Rectal smooth muscle tissue (tissue), 1 donor: ENCODE data around the gene AKT1S1.

Source experiments
- H3K27ac ChIP-seq: one replicate; pipeline ENCODE4 v1.7.0; 2013; ENCODE audit warnings: low read depth, low read length, inconsistent platforms
- H3K27me3 ChIP-seq: one replicate; pipeline ENCODE4 v1.7.0; 2013; ENCODE audit warnings: low read length; ENCODE audit not compliant: control insufficient read depth, insufficient read depth
- H3K36me3 ChIP-seq: one replicate; pipeline ENCODE4 v1.7.0; 2013; ENCODE audit warnings: low read length; ENCODE audit not compliant: control insufficient read depth, insufficient read depth
- H3K4me1 ChIP-seq: one replicate; pipeline ENCODE4 v1.7.0; 2013; ENCODE audit warnings: low read length; ENCODE audit not compliant: control insufficient read depth, insufficient read depth
- H3K4me3 ChIP-seq: one replicate; pipeline ENCODE4 v1.7.0; 2013; ENCODE audit warnings: low read length
- H3K9ac ChIP-seq: one replicate; pipeline ENCODE4 v1.7.0; 2013; ENCODE audit warnings: low read length

Gene AKT1S1

DNA sequence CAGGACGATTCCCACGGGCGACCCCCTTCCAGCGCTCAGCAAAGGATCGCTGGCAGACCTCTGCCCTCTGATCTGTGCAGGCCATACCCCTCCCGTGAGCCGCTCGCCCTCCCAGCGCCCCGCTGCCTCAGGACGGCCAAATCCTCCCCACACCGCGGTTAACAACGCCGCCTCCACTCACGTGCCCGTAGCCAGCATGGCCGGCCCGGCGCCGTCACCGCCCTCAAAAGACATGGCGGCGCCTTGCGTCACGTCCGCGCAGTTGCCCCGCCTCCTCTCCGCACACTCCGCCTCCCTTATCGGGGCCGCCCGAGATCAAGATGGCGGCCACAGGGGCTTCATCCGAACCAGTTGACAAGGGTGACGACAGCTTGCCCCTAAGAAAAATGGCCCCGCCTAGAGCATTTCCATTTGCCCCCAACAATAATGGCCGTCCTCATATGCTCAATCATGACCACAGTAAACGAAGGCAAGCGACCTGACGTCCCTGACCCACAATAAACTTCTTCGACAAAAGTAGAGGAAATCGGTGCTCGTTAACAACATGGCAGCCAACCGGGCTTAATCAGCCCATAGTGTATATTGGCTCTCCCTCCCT is 634 bp downstream of the AKT1S1 start:
- Histone ChIP-seq H3K36me3 (peaks cover 21% of the 10 kb centered on the region), H3K27me3 (no peaks in the 10 kb centered on the region), H3K9ac (peak overlapping the region; percentile 92), H3K4me3 (peak overlapping the region; percentile 95), H3K27ac (peak overlapping the region; percentile 99), H3K4me1 (peaks cover 10% of the 10 kb centered on the region)

DNA sequence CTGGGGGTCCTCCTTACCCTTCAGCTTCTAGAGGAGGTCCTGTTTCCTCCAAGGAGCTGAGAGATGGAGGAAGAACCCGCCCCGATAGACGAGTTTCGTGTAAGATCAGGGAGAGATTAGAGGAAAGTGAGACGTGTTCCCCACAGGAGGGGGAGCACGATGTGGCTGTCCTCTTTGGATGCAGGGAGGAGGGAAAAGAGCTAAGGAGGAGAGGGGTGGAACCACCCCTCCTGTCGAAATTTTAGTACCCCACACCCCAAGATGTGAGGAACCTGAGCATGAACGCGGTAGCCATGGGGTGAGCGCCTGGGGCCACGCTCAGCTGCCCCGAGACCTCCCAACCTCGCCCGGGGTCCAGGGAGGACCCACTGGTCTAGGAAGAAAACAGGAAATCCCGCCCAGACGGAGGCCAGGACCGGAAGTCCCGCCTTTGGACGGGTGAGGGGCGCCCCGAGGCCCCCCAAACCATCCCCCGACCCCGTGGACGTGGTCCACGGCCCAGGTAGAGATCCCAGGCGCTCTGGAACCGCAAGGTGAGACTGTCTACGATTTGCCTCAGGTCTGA is 1.2 kb downstream of the AKT1S1 start:
- Histone ChIP-seq H3K27me3 (no peaks in the 10 kb centered on the region), H3K9ac (peak overlapping the region; percentile 85), H3K36me3 (peaks cover 20% of the 10 kb centered on the region), H3K4me1 (peaks cover 10% of the 10 kb centered on the region), H3K27ac (peak overlapping the region; percentile 99), H3K4me3 (peak overlapping the region; percentile 95)

DNA sequence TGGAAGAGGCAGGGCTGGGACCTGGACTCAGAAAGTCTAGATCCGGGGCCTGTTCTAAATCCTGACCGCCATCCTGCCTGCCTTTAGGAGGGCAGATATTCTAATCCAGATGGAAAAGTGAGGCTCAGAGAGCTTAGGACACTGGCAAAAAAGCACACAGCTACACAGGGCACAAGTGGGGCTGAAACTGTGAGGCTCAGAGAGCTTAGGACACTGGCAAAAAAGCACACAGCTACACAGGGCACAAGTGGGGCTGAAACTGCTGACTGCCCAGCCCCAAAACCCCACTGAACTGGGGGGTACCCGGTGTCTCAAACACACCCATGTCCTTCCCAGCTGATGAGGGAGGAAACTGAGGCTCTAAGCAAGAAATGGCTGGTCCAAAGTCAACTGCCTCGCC is 2.0 kb downstream of the AKT1S1 start:
- Histone ChIP-seq H3K27me3 (no peaks in the 10 kb centered on the region), H3K4me1 (peaks cover 12% of the 10 kb centered on the region), H3K27ac (peak overlapping the region; percentile 99), H3K4me3 (peak overlapping the region; percentile 95), H3K36me3 (peaks cover 14% of the 10 kb centered on the region), H3K9ac (peak overlapping the region; percentile 85)

DNA sequence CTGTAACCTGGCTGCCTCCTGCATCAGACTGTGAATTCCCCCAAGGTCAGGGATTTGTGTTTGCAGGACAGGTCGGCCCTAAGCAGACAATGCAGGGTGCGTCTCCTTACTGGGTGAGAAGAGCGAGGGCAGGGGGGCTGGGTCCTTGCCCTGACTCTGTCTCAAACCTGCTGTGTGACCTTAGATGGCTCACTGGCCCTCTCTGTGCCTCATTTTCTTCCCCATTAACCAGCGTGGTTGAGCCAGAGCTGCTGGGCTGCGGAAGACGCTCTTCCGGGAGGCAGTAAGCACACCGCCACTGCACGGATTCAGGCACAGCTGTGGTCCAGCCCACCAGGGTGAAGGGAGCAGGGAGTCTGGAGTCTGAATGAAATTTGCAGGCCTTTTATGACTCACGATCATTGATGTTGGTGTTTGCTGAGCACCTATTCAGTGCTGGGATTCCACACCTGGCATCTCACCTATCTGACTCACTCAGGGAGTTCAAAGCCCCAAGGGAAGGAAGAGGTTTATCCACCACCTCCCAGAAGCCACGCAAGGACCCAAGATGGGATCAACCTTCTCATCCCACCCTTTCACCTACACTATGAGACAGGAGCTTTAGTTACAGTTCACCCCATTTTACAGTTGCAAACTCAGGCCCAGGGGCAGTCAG is 2.5 kb downstream of the AKT1S1 start:
- no peak overlapping the region for H3K4me3 ChIP-seq
- H3K27me3 ChIP-seq, result no peaks in the 10 kb centered on the region
- peaks cover 12% of the 10 kb centered on the region for H3K36me3 ChIP-seq
- no peak overlapping the region for H3K27ac ChIP-seq
- H3K4me1 ChIP-seq, result peaks cover 15% of the 10 kb centered on the region
- H3K9ac ChIP-seq, result no peak overlapping the region

DNA sequence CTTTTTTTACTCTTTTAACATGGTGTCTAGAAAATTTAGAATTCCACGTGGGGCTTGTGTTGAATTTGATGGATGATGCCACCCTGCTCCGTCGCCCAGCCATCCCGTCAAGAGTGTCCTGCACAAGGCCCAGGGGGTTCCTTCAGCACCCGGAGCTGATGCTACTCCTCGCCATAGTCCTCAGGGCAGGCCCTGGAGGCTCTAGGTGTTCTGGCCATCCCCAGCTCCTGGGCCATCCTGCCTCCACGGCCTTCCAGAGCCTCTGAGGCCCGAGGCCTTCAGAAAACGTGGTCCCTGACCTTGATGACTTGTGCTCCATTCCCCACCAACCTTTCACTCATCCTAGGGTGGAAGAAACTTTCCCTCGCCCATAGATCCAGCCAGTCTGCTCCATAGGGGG is 3.3 kb downstream of the AKT1S1 start:
- H3K36me3 ChIP-seq, result peaks cover 4% of the 10 kb centered on the region
- H3K27ac ChIP-seq, result no peak overlapping the region
- no peak overlapping the region for H3K9ac ChIP-seq
- H3K27me3 ChIP-seq, result no peaks in the 10 kb centered on the region
- no peak overlapping the region for H3K4me3 ChIP-seq
- H3K4me1 ChIP-seq, result peaks cover 17% of the 10 kb centered on the region

DNA sequence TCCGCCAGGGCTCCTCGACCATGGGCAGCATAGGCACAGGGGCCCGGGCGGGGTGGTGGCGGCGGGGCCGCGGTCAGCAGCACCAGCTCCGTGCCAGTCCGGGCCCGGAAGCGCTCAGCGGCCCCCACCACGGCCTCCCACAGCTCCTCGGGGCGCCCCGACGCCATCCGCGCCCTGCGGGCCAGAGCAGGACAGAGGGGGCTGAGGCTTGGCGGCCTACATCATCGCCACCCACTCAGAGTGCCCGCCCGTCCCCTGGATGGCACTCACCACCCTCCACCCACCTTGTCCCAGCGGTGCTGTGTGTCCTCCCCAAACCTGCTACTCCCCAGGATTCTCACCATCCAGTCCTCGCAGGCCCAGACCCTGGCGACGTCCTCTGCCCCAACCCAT is 4.0 kb downstream of the AKT1S1 start:
- H3K27me3 ChIP-seq, result no peaks in the 10 kb centered on the region
- no peak overlapping the region for H3K27ac ChIP-seq
- no peak overlapping the region for H3K9ac ChIP-seq
- H3K4me3 ChIP-seq, result no peak overlapping the region
- H3K4me1 ChIP-seq, result peaks cover 17% of the 10 kb centered on the region
- peaks cover 3% of the 10 kb centered on the region for H3K36me3 ChIP-seq

DNA sequence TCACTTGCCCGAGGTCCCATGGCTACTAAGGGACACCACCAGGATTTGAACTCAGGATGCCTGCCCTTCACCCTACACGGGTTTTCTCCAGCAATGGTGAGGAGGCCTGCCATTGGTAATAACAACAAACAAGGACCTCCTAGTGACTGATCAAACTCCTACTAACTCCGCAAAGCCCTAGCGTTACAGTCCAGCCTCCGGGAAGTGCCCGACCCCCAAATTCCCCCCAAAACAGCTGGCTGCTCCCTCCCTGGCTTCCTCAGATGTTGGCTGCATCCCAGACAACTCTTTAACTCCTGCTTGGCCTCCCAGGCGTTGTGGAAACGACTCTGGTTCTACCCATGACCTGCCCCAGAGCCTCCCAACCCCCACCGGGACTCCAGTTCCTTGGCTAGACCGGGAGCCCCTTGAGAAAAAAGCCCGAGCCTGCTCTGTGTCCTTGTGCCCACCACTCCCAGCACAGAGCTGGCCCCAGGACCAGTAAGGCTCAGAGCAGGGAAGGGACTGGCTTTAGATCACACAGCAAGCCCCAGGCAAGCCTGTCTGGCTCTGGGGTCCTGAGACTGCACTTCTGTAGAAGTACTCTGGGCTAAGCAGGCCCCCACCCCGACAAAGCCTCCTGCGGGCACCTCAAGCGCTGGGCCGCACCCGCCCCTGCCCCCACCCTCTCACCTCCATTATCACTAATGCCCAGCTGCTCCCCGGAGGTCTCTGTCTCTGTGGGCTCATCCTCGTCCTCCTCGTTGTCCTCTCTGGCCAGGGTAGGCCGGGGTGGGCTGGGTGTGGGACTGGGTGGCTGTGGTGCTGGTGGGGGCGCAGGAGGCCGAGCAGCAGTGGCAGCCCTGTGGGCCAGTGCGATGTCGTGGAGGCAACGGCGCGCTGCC is 4.7 kb downstream of the AKT1S1 start:
- Histone ChIP-seq H3K9ac (no peak overlapping the region), H3K27me3 (no peaks in the 10 kb centered on the region), H3K27ac (no peak overlapping the region), H3K4me1 (peaks cover 15% of the 10 kb centered on the region), H3K4me3 (no peak overlapping the region), H3K36me3 (peaks cover 3% of the 10 kb centered on the region)

DNA sequence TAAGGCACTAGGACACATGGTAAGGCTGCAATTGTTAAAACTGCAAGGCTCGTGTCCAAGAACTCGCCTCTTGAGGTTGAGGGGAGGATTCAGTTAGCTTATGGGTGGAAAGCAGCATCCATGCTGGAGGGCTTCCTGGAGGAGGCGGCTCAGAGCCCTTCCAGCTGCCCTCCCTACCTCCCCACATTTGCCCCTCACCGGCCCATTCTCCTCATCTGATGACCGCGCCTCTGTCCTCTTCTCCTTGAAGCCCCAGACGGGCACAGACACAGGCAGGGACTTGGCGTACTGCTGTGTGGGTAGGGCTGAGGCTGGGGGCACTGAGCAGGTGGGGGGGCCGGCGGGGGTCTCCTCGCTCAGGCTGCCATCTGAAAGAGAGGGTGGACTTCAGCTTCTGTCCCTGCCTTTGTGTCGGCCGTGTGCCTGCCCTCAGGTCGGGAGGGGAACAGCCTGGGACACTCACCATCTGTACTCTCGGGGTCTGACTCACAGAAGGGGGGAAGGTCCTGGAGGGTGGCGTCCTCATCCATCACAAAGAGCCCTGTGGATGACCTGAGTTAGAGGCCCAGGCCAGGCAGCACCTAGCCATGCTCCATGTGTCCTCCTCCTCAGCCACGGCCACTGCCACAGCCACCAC is 5.7 kb downstream of the AKT1S1 start:
- Histone ChIP-seq H3K9ac (no peak overlapping the region), H3K4me1 (peaks cover 15% of the 10 kb centered on the region), H3K27ac (no peak overlapping the region)

DNA sequence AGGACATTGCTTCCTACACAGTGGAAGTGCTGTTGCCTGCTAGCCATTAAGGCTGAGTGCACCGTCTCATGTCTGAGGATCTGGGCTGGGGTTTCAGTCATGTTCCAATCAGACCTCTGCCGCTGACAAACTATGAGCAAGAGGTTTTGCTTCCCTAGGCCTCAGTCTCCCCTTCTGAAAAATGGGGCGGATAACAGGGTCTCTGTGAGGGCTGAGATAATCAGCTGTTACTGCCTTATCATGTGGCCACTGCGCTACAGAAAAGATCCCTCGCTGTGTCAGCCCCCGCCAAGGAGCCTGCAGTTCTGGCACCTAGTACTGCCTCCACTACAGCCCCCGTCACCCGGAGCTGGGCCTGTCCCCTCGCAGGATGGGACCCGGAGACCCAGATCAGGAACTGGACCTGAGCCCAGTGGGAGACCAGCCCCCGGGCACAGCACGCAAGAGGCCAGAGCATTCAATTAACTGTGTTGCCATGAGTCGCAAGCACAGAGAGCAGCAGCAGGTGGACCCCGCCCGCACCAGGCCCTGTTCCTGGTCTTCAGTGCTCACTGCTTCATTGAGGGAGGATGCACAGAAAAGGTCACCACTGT is 6.8 kb downstream of the AKT1S1 start:
- H3K36me3 ChIP-seq, result peaks cover 3% of the 10 kb centered on the region
- H3K4me3 ChIP-seq, result peak overlapping the region; percentile 76
- peak overlapping the region; percentile 94 for H3K27ac ChIP-seq
- no peaks in the 10 kb centered on the region for H3K27me3 ChIP-seq
- H3K9ac ChIP-seq, result peak overlapping the region; percentile 46
- peaks cover 11% of the 10 kb centered on the region for H3K4me1 ChIP-seq

More for the DNA sequence above, 5.7 kb downstream of the AKT1S1 start:
- Histone ChIP-seq H3K4me3 (no peak overlapping the region), H3K27me3 (no peaks in the 10 kb centered on the region), H3K36me3 (peaks cover 3% of the 10 kb centered on the region)

DNA sequence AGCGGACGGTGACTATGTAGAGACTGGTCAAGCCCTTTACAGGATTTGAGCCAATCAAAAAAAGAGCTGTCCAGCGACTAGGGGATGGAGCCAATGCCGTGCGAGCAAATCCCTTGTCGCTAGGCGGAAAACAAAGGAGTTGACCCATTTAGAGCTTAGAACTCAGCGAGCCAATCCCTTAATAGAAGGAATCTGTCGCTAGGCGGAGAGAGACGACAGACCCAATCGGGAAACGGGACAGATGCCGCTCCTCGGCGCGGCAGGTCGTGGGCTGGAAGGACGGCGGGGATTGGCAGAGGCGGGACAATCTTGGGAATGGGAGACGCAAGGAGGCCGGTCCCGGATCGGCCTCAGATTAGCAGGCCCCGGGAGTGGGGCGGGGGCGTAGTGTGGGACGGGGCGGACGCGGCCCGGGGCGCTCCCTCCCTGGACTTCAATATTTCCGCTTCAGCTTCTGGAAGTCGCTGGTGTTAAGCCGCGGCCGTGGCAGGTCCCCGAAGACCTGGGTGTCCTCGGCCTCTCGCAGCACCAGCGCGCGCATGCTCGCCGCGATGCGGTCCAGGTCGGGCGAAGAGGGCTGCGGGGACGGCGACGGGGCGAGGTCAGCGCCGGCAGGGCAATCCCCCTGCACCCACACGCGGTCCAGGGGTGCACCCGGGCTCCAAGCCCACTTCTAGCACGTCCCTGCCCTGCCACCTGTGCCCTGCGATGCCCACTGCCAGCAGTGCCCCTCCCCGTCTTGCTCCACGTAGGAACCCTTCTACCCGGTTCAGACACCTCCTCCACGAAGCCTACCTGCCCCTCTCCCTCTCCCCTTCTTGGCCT is 7.5 kb downstream of the AKT1S1 start:
- Histone ChIP-seq H3K27ac (peak overlapping the region; percentile 94), H3K9ac (peak overlapping the region; percentile 46), H3K27me3 (no peaks in the 10 kb centered on the region), H3K36me3 (peaks cover 6% of the 10 kb centered on the region), H3K4me1 (peaks cover 9% of the 10 kb centered on the region), H3K4me3 (peak overlapping the region; percentile 76)

DNA sequence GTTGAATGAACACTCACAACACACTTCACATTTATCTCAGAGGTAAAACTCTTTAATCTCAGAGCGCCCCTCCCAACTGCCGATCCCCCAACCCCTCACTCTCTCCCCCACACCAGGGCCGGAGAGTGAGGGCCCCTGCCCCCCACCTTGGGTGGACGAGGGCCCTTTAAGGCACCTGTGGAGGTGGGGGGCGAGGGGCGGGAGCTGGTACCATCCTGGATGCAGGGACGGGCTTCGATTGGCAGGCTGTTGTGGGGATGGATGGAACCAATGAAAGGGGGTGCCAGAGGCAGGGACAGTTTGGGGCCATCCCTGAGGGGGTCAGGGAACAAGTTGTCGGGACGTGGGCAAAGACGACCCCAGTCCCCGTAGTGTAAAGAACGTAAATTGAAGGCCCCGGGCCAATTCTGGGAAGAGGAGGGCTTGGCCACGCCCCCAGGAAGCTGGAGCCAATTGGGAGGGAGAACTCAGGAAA is 8.1 kb downstream of the AKT1S1 start:
- H3K4me1 ChIP-seq, result peaks cover 9% of the 10 kb centered on the region
- H3K9ac ChIP-seq, result no peak overlapping the region
- peak overlapping the region; percentile 40 for H3K4me3 ChIP-seq

More for the DNA sequence above, 8.1 kb downstream of the AKT1S1 start:
- peaks cover 11% of the 10 kb centered on the region for H3K36me3 ChIP-seq
- peak overlapping the region; percentile 80 for H3K27ac ChIP-seq
- no peaks in the 10 kb centered on the region for H3K27me3 ChIP-seq
